GM23338 (cell line): Measurements from ENCODE around the gene GPR32.

ENCODE experiments used
- EZH2 ChIP-seq: fragments of 200-600 bp; sonication (generic); IDR thresholded peaks from one replicate; pipeline ENCODE4 v1.8.0; 2017; ENCODE audit warnings: antibody characterized with exemption, mild to moderate bottlenecking, low read depth; ENCODE audit not compliant: unreplicated experiment
- TF ChIP-seq, protein P1 (sequence below), 2 experiments: fragments of 200-600 bp in 1 of 2; sonication (generic) in 1 of 2; conservative IDR thresholded peaks; 2 replicates each; pipeline versions ENCODE4 v1.5.1 to v1.6.1; 2016 to 2017; ENCODE audit warnings: antibody characterized with exemption in 2 of 2, low read depth in 2 of 2, mild to moderate bottlenecking in 2 of 2, moderate library complexity in 1 of 2

DNA sequence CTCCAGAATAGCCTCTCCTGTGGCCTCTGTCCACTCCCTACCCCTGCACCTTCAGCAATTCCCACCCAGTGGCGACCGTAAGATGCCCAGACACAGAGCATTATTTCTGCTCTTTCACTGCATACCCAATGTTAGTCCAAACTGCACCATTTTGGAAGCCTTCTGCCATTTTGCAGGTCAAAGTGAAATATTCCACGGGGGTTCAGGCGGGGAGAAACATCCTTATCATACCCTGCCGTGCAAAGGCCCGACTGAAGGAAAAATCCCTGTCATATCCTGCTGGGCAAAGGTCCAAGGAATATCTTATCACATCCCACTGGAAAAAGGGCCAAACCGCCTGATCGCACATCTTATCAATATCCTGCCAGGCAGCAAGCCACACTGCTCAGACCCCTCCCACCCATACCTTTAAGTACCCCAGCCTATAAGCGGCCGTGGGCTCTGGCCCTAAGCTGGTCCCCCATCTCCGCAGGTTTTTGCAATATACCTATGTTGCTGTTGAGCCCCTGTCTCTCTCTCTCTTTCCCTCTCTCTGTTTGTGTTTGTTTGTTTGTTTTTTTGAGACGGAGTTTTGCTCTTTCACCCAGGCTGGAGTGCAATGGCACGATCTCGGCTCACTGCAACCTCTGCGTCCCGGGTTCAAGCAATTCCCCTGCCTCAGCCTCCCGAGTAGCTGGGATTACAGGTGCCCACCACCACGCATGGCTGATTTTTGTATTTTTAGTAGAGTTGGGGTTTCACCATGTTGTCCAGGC is 28.9 kb upstream of the GPR32 start:
- TF ChIP-seq, protein P1, sequence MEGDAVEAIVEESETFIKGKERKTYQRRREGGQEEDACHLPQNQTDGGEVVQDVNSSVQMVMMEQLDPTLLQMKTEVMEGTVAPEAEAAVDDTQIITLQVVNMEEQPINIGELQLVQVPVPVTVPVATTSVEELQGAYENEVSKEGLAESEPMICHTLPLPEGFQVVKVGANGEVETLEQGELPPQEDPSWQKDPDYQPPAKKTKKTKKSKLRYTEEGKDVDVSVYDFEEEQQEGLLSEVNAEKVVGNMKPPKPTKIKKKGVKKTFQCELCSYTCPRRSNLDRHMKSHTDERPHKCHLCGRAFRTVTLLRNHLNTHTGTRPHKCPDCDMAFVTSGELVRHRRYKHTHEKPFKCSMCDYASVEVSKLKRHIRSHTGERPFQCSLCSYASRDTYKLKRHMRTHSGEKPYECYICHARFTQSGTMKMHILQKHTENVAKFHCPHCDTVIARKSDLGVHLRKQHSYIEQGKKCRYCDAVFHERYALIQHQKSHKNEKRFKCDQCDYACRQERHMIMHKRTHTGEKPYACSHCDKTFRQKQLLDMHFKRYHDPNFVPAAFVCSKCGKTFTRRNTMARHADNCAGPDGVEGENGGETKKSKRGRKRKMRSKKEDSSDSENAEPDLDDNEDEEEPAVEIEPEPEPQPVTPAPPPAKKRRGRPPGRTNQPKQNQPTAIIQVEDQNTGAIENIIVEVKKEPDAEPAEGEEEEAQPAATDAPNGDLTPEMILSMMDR (conservative IDR thresholded peaks at IDR 0.05; ENCODE audit: low read depth in 2 of 2) = no peak
- no peak for TF ChIP-seq EZH2
